Cardiac fibroblast (primary cell): Measurements from ENCODE around the gene MRTFB.

Experiments
- DNase-seq, 2 donors: peaks; one replicate each; pipeline versions ENCODE4 v3.0.0 to v3.0.0-alpha.2; 2010; ENCODE audit warnings: low read depth in 2 of 2
- H3K4me3 ChIP-seq, 2 donors: replicated peaks in 1 of 2; 1 replicate in 1 of 2; 2 replicates in 1 of 2; pipeline ENCODE4 v1.5.1; 2011; ENCODE audit warnings: low read depth in 2 of 2, low read length in 2 of 2, mild to moderate bottlenecking in 2 of 2, moderate library complexity in 1 of 2
- TF ChIP-seq, protein P1 (sequence below): IDR thresholded peaks from one replicate; pipeline ENCODE4 v1.5.1; 2011; ENCODE audit warnings: low read depth, mild to moderate bottlenecking, low read length, inconsistent platforms

Gene MRTFB

DNA sequence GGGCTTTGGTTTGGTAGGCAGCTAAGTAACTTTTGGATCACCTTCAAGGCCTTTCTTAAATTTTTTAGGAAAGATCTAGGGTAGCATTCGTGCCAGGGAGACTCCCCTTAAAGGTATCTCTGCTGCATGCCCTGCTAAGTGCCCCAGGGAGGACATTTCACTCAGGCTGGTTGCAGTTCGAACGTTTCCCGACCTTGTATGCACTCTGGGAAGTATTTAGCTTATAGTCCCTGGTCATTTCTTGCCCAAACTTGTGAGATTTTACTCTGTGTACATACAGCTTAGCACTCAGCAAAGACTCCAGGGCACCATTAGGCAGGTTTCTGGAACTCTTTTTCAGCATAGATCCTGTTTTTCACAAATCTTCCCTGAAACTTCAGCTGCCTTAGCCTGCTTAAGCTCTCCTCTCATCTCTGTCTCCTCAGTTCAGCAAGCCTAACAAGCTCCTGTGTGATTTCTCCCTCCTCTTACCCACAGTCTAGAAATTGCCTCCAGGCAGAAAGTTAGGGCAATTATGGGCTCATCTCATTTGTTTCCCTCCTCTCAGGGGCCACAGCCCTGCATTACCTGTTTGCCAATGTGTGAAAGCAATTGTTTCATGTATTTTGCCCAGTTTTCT lies 84.6 kb downstream of the MRTFB start:
- no peak for DNase-seq
- TF ChIP-seq, protein P1, sequence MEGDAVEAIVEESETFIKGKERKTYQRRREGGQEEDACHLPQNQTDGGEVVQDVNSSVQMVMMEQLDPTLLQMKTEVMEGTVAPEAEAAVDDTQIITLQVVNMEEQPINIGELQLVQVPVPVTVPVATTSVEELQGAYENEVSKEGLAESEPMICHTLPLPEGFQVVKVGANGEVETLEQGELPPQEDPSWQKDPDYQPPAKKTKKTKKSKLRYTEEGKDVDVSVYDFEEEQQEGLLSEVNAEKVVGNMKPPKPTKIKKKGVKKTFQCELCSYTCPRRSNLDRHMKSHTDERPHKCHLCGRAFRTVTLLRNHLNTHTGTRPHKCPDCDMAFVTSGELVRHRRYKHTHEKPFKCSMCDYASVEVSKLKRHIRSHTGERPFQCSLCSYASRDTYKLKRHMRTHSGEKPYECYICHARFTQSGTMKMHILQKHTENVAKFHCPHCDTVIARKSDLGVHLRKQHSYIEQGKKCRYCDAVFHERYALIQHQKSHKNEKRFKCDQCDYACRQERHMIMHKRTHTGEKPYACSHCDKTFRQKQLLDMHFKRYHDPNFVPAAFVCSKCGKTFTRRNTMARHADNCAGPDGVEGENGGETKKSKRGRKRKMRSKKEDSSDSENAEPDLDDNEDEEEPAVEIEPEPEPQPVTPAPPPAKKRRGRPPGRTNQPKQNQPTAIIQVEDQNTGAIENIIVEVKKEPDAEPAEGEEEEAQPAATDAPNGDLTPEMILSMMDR, result no peak
- no peak overlapping the region for H3K4me3 ChIP-seq

DNA sequence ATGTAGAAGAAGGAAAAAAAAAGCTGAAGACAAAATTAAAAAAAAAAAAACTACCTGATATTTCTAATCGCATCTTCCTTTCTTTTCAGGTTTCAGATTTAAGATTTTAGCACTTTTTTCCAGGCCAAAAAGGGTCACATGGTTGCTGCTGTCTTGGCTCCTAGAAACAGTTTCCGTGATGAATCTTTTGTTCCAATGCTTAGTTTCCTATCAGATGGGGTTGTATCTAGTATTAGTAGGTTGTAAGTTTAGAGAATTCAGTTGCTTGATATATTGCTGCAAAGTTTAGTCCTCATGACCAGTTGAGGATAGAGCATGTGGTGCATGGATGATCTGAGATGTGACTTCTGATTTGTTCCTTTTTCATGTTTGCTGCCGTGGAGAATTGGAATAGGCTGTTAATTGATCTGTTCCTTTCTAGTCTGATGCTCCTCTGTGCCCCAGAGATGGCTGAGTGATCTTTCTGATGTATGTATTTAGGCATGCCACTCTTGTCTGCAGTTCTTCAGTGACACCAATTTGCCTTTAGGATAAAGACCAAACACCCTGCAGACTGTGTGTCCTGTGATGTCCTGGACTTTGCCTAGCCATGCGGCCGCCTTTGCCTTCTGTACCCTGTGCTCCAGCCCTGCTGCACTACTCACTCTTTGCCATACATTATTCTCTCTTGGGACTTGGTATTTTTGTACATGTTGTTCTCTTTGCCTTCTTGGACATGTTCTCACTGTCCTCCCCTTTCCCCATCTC lies 94.0 kb downstream of the MRTFB start:
- no peak for DNase-seq
- TF ChIP-seq, protein P1, result no peak

DNA sequence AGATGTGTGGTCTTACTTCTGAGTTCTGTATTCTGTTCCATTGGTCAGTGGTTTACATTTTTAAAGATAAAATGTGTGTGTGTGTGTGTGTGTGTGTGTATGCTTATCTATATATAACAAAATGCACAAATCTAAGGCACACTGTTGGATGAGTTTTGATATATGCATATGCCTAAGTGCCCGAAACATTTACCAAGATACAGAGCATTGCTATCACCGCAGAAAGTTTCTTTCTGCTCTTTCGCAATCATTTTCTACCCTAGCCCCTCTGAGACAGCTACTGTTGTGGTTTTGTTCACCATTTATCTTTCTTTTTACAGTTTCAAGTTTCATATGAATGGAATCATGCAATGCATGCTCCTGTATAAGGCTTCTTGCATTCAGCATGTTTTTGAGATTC lies 97.0 kb downstream of the MRTFB start:
- peak in 1 of 2 donors; percentile 68 for DNase-seq
- TF ChIP-seq, protein P1, result no peak
- no peak overlapping the region for H3K4me3 ChIP-seq

More for the DNA sequence above, 94.0 kb downstream of the MRTFB start:
- H3K4me3 ChIP-seq, result no peak overlapping the region

DNA sequence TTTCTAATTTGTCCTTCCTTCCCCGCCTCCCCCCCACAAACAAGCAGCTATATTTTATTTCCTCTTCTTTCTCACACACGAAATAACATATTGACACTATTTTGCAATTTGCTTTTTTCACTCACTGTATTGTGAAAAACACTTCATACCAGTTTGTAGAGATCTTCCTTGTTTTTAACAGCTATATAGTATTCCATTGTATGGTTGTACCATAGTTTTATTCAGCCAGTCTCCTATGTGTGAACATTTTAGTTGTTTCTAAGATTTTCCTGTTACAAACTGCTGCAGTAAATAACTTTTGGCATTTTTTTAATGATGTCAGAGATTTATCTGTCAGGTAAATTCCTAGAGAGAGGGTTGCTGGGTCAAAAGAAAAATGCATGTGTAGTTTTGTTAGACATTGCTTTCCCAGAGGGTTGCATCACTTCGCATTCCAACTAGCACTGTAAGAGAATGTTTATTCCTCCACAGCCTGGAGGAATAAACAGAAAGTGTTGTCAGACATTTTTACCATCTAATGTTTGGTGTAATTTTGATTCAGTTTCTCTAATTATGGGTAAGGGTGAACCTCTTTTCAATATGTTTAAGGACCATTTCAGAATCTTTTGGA lies 101.2 kb downstream of the MRTFB start:
- peak; percentile 72 to 87 for DNase-seq
- no peak overlapping the region for H3K4me3 ChIP-seq
- TF ChIP-seq, protein P1, result no peak

DNA sequence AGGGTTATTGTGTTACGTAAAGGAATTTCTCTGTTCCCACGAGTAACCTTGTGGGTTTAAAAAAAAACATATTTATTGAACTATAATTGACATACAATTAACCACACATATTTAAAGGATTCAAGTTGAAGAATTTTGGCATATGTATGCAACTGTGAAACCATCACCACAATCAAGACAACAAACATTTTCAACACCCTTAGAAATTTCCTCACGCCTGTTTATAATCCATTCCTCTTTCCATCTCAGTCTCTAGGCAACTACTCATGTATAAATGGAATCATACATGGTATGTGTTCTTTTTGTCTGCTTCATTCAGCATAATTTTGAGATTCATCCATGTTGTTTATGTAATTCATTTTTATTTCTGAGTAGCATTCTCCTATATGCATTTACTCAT lies 104.0 kb downstream of the MRTFB start:
- TF ChIP-seq, protein P1, result no peak
- H3K4me3 ChIP-seq, result no peak overlapping the region
- no peak for DNase-seq

DNA sequence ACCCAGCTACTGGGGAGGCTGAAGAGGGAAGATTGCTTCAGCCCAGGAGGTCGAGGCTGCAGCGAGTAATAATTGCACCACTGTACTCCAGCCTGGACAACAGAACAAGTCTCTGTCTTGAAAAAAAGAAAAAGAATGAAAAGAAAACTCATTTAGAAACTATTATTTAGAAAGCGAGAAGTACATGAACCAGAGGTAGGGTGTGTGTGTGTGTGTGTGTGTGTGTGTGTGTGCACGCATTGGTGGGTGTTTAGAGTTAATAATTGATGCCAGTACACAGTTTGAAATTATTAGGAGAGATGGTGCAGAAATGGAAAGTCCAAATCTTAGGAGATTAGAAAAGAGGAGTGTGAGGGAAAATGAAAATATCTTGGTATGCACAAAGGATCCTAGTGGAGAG lies 106.6 kb downstream of the MRTFB start:
- TF ChIP-seq, protein P1, result no peak
- H3K4me3 ChIP-seq, result no peak overlapping the region
- DNase-seq, result no peak
